ENCODE results near the gene JMJD7.

The JMJD7 gene

GRCh38 chr15:41804361-41804760 is 23.5 kb upstream of the JMJD7 start:
- no peak for DNase-seq (ENCODE audit: low read depth, low spot score)
- no peak for TF ChIP-seq CTCF (IDR thresholded peaks at IDR 0.05; ENCODE audit: insufficient read depth, low read length, missing control alignments)
- CTCF ChIA-PET = interaction anchor here (0.6 to 17.2 kb wide), 5 partner anchors 12 to 338 kb away, joined by 3 to 756 read pairs (median 3); partner anchors contain the start of gene MAPKBP1
- no peak overlapping the region for H3K4me3 ChIP-seq (ENCODE audit: low read depth, low read length)
- POLR2A ChIA-PET = no interaction called here

DNA sequence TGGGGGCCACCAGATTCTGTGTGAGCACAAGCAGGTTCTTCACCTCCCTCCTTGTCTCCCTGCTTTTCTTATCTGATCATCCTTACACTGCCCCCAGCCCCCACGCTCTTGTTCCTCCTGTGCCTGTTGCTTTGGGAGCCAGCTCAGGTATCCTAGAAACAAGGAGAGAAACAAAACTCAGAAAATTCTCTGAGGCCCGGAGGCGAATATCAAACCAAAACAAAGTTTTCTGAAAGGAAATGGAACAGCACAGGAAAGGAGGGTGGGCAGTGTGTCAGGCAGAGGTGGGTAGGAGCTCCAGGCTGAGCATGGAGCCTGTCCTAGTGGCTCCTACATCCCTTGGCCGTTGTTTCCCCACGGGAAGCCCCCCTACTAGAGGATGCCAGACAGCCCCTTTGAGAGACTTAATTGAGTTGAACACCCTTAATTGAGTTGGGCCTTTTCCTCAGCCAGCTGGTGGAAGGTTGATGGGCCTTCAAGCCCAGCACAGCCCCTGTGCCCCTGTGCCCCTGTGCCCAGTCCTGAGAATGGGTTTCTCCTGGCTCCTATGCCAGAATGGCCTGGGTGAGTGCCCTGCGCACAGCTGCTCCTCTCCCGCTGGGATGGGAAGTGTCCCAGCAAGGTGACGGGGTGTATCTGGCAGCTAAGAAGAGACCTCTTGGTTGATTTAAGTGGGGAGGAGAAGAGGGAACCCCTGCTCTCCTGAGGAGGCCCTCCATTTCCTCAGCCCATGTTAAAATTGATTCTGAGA is 22.8 kb upstream of the JMJD7 start:
- H3K4me3 ChIP-seq (ENCODE audit: low read depth, low read length) = no peak overlapping the region
- DNase-seq (ENCODE audit: low read depth, low spot score) = no peak
- ChIA-PET CTCF (interaction anchor here (0.8 to 17.2 kb wide), 4 partner anchors 13 to 339 kb away, joined by 3 to 756 read pairs (median 4); partner anchors contain the start of gene MAPKBP1), POLR2A (no interaction called here)
- no peak for TF ChIP-seq CTCF (IDR thresholded peaks at IDR 0.05; ENCODE audit: insufficient read depth, low read length, missing control alignments)

GRCh38 chr15:41805711-41806110 is 22.2 kb upstream of the JMJD7 start:
- TF ChIP-seq CTCF (IDR thresholded peaks at IDR 0.05; ENCODE audit: insufficient read depth, low read length, missing control alignments) = no peak
- no peak overlapping the region for H3K4me3 ChIP-seq (ENCODE audit: low read depth, low read length)
- ChIA-PET CTCF (interaction anchor here (1.7 to 17.2 kb wide), 2 partner anchors 30 to 110 kb away, joined by 3 to 756 read pairs; partner anchors contain the start of gene MAPKBP1), POLR2A (no interaction called here)
- DNase-seq (ENCODE audit: low read depth, low spot score) = no peak

GRCh38 chr15:41806291-41807181 is 21.4 kb upstream of the JMJD7 start:
- TF ChIP-seq CTCF (IDR thresholded peaks at IDR 0.05; ENCODE audit: insufficient read depth, low read length, missing control alignments) = no peak
- H3K4me3 ChIP-seq (ENCODE audit: low read depth, low read length) = no peak overlapping the region
- no peak for DNase-seq (ENCODE audit: low read depth, low spot score)
- ChIA-PET POLR2A (no interaction called here), CTCF (interaction anchor here (1.0 to 17.2 kb wide), 4 partner anchors 9 to 340 kb away, joined by 4 to 756 read pairs (median 4); partner anchors contain the start of gene MAPKBP1)

- no peak for DNase-seq (ENCODE audit: low read depth, low spot score)
These were observed 18.8 kb upstream of the JMJD7 start for GRCh38 chr15:41809121-41809520.

More at GRCh38 chr15:41809121-41809520, 18.8 kb upstream of the JMJD7 start:
- ChIA-PET POLR2A (interaction anchor here (0.6 to 0.7 kb wide), 2 partner anchors 35 to 50 kb away, joined by 3 to 5 read pairs; partner anchors contain the start of gene MAPKBP1), CTCF (interaction anchor here (0.6 to 17.2 kb wide), 9 partner anchors 8 to 343 kb away, joined by 3 to 756 read pairs (median 39); partner anchors contain the start of gene MAPKBP1)
- no peak for TF ChIP-seq CTCF (IDR thresholded peaks at IDR 0.05; ENCODE audit: insufficient read depth, low read length, missing control alignments)
- H3K4me3 ChIP-seq (ENCODE audit: low read depth, low read length) = no peak overlapping the region

Measured in AG04449 (cell line).